ENCODE measurements around the gene GPR33. TPM values are rescaled to one million over a fixed set of nuclear protein-coding genes. Genes with fewer than 3 reads are reported as not detected.
A peak's percentile ranks its signal among the peaks of the same experiment; 100 is the strongest.

GPR33 gene
- polyA plus RNA-seq, 1 of the 3 experiments (the other 2 are of a cell fraction), result not detected

DNA sequence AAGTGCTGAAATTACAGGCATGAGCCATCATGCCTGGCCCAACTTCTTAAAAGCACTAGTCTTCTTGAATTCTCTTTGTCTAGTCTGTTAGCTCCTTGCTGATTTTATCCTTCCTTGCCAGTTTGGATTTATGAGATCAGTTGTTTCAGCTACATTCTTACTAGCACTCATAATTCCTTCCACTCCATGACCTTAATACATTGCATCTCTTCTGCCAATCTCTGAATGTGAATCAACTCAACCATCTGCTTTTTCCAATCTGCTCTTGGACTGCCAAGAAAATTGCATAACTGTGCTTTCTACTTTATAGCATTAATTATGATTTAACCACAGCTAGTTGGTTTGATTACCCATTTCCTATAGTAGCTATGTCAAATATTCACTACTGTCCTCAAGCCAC is 52.6 kb downstream of the GPR33 start:
- Histone ChIP-seq H4K20me1 (ENCODE audit: insufficient read depth) (no peaks in the 10 kb centered on the region), H3F3A (replicated peaks; ENCODE audit: insufficient read depth) (no peaks in the 10 kb centered on the region), H3K9ac (no peak overlapping the region), H3K9me3 (no peaks in the 10 kb centered on the region), H3K9me2 (no peaks in the 10 kb centered on the region), H3K27me3 (ENCODE audit: insufficient read depth) (no peaks in the 10 kb centered on the region), H3K4me1 (ENCODE audit: control insufficient read depth in 1 of 2, insufficient read depth in 2 of 2, low read depth in 1 of 2, low read length in 1 of 2) (no peaks in the 10 kb centered on the region), H3K4me2 (no peak overlapping the region), H3K79me2 (ENCODE audit: insufficient read depth) (no peaks in the 10 kb centered on the region), H3K27ac (ENCODE audit: low read depth in 2 of 2, low read length in 1 of 2) (peak overlapping the region in 1 of 2 experiments; percentile 38; a peak in 1 of 4 replicates), H3K36me3 (replicated peaks in 1 of 2; ENCODE audit: control insufficient read depth in 1 of 2, insufficient read depth in 2 of 2, low read length in 1 of 2) (peaks cover 0 to 15% of the 10 kb centered on the region in 2 experiments), H3K4me3 (ENCODE audit: low read depth in 2 of 2, low read length in 1 of 2) (no peak overlapping the region), H2AFZ (ENCODE audit: low read depth) (no peak overlapping the region)
- POLR2A ChIA-PET, result interaction anchor here (0.7 kb wide), 1 partner anchor 21 kb away, joined by 3 read pairs; no protein-coding TSS in a partner anchor
- no peak for DNase-seq
- CTCF ChIA-PET, result interaction anchor here (2.4 kb wide), 1 partner anchor 15 kb away, joined by 10 read pairs; no protein-coding TSS in a partner anchor
- TF ChIP-seq TEAD4 (IDR thresholded peaks at IDR 0.05; ENCODE audit: borderline replicate concordance, insufficient read depth) (no peak), JUND (IDR thresholded peaks at IDR 0.05) (no peak; the same call in 1 of the 2 replicates), MXI1 (IDR thresholded peaks at IDR 0.05; ENCODE audit: low read depth, low read length) (no peak), CHD2 (IDR thresholded peaks at IDR 0.05; ENCODE audit: low read length, partially characterized antibody) (no peak), GABPA (IDR thresholded peaks at IDR 0.05; ENCODE audit: low read depth) (no peak), MEF2A (IDR thresholded peaks at IDR 0.05; ENCODE audit: borderline replicate concordance, low read depth) (no peak), NRF1 (IDR thresholded peaks at IDR 0.05; ENCODE audit: low read depth, low read length) (no peak), YY1 (IDR thresholded peaks at IDR 0.05; ENCODE audit: low read depth) (no peak), NFIC (IDR thresholded peaks at IDR 0.05; ENCODE audit: borderline replicate concordance) (peak; percentile 36; the same call in 1 of the 2 replicates), SMC3 (IDR thresholded peaks at IDR 0.05; ENCODE audit: low read depth, low read length) (no peak), TAF1 (IDR thresholded peaks at IDR 0.05; ENCODE audit: borderline replicate concordance, low read depth, low read length) (no peak), SIN3A (IDR thresholded peaks at IDR 0.05; ENCODE audit: borderline replicate concordance, low read depth, low read length) (no peak), RXRA (IDR thresholded peaks at IDR 0.05; ENCODE audit: borderline replicate concordance, low read depth) (no peak), FOXJ3 (CRISPR knock-in tag; IDR thresholded peaks at IDR 0.05) (no peak), POLR2AphosphoS5 (IDR thresholded peaks at IDR 0.05; ENCODE audit: low read depth, low read length) (peak; percentile 17; the same call in 1 of the 2 replicates), RCOR1 (IDR thresholded peaks at IDR 0.05; ENCODE audit: low read length) (no peak), ELF1 (IDR thresholded peaks at IDR 0.05) (no peak), EZH2phosphoT487 (IDR thresholded peaks at IDR 0.05; ENCODE audit: borderline replicate concordance, low read depth) (no peak), RAD21 (IDR thresholded peaks at IDR 0.05; ENCODE audit: low read length) (no peak), TCF12 (IDR thresholded peaks at IDR 0.05) (no peak)
- TF ChIP-seq, protein P1, sequence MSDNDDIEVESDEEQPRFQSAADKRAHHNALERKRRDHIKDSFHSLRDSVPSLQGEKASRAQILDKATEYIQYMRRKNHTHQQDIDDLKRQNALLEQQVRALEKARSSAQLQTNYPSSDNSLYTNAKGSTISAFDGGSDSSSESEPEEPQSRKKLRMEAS (IDR thresholded peaks at IDR 0.05; ENCODE audit: low read depth), result no peak
- TF ChIP-seq, protein P2, sequence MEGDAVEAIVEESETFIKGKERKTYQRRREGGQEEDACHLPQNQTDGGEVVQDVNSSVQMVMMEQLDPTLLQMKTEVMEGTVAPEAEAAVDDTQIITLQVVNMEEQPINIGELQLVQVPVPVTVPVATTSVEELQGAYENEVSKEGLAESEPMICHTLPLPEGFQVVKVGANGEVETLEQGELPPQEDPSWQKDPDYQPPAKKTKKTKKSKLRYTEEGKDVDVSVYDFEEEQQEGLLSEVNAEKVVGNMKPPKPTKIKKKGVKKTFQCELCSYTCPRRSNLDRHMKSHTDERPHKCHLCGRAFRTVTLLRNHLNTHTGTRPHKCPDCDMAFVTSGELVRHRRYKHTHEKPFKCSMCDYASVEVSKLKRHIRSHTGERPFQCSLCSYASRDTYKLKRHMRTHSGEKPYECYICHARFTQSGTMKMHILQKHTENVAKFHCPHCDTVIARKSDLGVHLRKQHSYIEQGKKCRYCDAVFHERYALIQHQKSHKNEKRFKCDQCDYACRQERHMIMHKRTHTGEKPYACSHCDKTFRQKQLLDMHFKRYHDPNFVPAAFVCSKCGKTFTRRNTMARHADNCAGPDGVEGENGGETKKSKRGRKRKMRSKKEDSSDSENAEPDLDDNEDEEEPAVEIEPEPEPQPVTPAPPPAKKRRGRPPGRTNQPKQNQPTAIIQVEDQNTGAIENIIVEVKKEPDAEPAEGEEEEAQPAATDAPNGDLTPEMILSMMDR (IDR thresholded peaks at IDR 0.05), result no peak
- TF ChIP-seq, protein P3, sequence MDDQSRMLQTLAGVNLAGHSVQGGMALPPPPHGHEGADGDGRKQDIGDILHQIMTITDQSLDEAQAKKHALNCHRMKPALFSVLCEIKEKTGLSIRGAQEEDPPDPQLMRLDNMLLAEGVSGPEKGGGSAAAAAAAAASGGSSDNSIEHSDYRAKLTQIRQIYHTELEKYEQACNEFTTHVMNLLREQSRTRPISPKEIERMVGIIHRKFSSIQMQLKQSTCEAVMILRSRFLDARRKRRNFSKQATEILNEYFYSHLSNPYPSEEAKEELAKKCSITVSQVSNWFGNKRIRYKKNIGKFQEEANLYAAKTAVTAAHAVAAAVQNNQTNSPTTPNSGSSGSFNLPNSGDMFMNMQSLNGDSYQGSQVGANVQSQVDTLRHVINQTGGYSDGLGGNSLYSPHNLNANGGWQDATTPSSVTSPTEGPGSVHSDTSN (IDR thresholded peaks at IDR 0.05), result peak; percentile 67
- TF ChIP-seq, protein P4, sequence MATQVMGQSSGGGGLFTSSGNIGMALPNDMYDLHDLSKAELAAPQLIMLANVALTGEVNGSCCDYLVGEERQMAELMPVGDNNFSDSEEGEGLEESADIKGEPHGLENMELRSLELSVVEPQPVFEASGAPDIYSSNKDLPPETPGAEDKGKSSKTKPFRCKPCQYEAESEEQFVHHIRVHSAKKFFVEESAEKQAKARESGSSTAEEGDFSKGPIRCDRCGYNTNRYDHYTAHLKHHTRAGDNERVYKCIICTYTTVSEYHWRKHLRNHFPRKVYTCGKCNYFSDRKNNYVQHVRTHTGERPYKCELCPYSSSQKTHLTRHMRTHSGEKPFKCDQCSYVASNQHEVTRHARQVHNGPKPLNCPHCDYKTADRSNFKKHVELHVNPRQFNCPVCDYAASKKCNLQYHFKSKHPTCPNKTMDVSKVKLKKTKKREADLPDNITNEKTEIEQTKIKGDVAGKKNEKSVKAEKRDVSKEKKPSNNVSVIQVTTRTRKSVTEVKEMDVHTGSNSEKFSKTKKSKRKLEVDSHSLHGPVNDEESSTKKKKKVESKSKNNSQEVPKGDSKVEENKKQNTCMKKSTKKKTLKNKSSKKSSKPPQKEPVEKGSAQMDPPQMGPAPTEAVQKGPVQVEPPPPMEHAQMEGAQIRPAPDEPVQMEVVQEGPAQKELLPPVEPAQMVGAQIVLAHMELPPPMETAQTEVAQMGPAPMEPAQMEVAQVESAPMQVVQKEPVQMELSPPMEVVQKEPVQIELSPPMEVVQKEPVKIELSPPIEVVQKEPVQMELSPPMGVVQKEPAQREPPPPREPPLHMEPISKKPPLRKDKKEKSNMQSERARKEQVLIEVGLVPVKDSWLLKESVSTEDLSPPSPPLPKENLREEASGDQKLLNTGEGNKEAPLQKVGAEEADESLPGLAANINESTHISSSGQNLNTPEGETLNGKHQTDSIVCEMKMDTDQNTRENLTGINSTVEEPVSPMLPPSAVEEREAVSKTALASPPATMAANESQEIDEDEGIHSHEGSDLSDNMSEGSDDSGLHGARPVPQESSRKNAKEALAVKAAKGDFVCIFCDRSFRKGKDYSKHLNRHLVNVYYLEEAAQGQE (IDR thresholded peaks at IDR 0.05; ENCODE audit: low read depth, low read length), result no peak
- TF ChIP-seq, protein P5, sequence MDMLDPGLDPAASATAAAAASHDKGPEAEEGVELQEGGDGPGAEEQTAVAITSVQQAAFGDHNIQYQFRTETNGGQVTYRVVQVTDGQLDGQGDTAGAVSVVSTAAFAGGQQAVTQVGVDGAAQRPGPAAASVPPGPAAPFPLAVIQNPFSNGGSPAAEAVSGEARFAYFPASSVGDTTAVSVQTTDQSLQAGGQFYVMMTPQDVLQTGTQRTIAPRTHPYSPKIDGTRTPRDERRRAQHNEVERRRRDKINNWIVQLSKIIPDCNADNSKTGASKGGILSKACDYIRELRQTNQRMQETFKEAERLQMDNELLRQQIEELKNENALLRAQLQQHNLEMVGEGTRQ (IDR thresholded peaks at IDR 0.05; ENCODE audit: borderline replicate concordance, low read depth, low read length), result no peak
- TF ChIP-seq, protein P6, sequence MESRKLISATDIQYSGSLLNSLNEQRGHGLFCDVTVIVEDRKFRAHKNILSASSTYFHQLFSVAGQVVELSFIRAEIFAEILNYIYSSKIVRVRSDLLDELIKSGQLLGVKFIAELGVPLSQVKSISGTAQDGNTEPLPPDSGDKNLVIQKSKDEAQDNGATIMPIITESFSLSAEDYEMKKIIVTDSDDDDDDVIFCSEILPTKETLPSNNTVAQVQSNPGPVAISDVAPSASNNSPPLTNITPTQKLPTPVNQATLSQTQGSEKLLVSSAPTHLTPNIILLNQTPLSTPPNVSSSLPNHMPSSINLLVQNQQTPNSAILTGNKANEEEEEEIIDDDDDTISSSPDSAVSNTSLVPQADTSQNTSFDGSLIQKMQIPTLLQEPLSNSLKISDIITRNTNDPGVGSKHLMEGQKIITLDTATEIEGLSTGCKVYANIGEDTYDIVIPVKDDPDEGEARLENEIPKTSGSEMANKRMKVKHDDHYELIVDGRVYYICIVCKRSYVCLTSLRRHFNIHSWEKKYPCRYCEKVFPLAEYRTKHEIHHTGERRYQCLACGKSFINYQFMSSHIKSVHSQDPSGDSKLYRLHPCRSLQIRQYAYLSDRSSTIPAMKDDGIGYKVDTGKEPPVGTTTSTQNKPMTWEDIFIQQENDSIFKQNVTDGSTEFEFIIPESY (IDR thresholded peaks at IDR 0.05; ENCODE audit: borderline replicate concordance, low read depth), result no peak
